ENCODE measurements around the gene PYGO2. TPM values are rescaled to one million over a fixed set of nuclear protein-coding genes. Genes with fewer than 3 reads are reported as not detected.
"Not testable (repeated sequence)": the region's sequence is repeated elsewhere in the genome, so short reads cannot be mapped to it uniquely, and the experiment has no call there.

PYGO2 gene
- total RNA-seq, 3 donors from 2014 or later = 22.8 to 34.3 (median 25.8) TPM

- no peaks in the 10 kb centered on the region for H3K9me3 ChIP-seq
These were observed 49.7 kb downstream of the PYGO2 start for GRCh38 chr1:154911691-154912550.

GRCh38 chr1:154910851-154911250 lies 50.7 kb downstream of the PYGO2 start:
- DNase-seq = no peak
- intact Hi-C loops (cut with DNase I, micrococcal nuclease) = no loop called here
- ATAC-seq = no peak

More at GRCh38 chr1:154911691-154912550, 49.7 kb downstream of the PYGO2 start:
- Histone ChIP-seq H3K4me1 (ENCODE audit: low read depth) (no peaks in the 10 kb centered on the region), H3K4me3 (no peak overlapping the region), H3K36me3 (ENCODE audit: low read depth) (no peaks in the 10 kb centered on the region)
- TF ChIP-seq CTCF (IDR thresholded peaks at IDR 0.05) = no peak
- intact Hi-C loops (cut with DNase I, micrococcal nuclease) = no loop called here
- DNase-seq (no peak), ATAC-seq (no peak)

GRCh38 chr1:154908937-154909336 lies 52.6 kb downstream of the PYGO2 start:
- ATAC-seq (no peak), DNase-seq (no peak)
- H3K36me3 ChIP-seq (ENCODE audit: low read depth) = no peaks in the 10 kb centered on the region
- no peak for TF ChIP-seq CTCF (IDR thresholded peaks at IDR 0.05)
- H3K9me3 ChIP-seq = no peaks in the 10 kb centered on the region
- intact Hi-C loops (cut with DNase I, micrococcal nuclease) = no loop called here
- H3K4me1 ChIP-seq (ENCODE audit: low read depth) = no peaks in the 10 kb centered on the region
- H3K4me3 ChIP-seq = no peak overlapping the region

More at GRCh38 chr1:154910851-154911250, 50.7 kb downstream of the PYGO2 start:
- no peak overlapping the region for H3K4me3 ChIP-seq
- no peaks in the 10 kb centered on the region for H3K4me1 ChIP-seq (ENCODE audit: low read depth)
- no peak for TF ChIP-seq CTCF (IDR thresholded peaks at IDR 0.05)
- no peaks in the 10 kb centered on the region for H3K9me3 ChIP-seq
- no peaks in the 10 kb centered on the region for H3K36me3 ChIP-seq (ENCODE audit: low read depth)

- ATAC-seq; intact Hi-C loops (cut with DNase I, micrococcal nuclease): not testable (repeated sequence)
These were observed 53.5 kb downstream of the PYGO2 start for GRCh38 chr1:154908129-154908528.

More at GRCh38 chr1:154908129-154908528, 53.5 kb downstream of the PYGO2 start:
- not testable (repeated sequence) for DNase-seq; H3K9me3 ChIP-seq; H3K36me3 ChIP-seq (ENCODE audit: low read depth); H3K4me3 ChIP-seq; H3K4me1 ChIP-seq (ENCODE audit: low read depth)

Small RNA genes within 50 kb of the gene (microRNA-seq; reads per million reads assigned to microRNA genes)
- gene MIR4258 = not detected

Other genes starting within 250 kb of the PYGO2 start
- 10 to 100 TPM in 1 of 3 donors, 1 to 10 TPM in 2; 1.5 to 19.3 (median 2.0) TPM for gene KCNN3, start 91.5 kb downstream of the PYGO2 start, total RNA-seq
- 10 to 100 TPM; 28.4 to 37.6 (median 35.8) TPM for gene PMVK, start 25.1 kb downstream of the PYGO2 start, total RNA-seq
- gene PBXIP1, start 5.7 kb downstream of the PYGO2 start, total RNA-seq = 100 to 1,000 TPM in 1 of 3 donors, 10 to 100 TPM in 2; 35.6 to 146 (median 49.4) TPM
- gene SHC1, start 9.0 kb upstream of the PYGO2 start, total RNA-seq = 100 to 1,000 TPM in 2 of 3 donors, 10 to 100 TPM in 1; 92.7 to 130 (median 122) TPM
- 10 to 100 TPM; 26.8 to 52.4 (median 29.3) TPM for gene CKS1B, start 12.9 kb upstream of the PYGO2 start, total RNA-seq
- 10 to 100 TPM; 28.4 to 40.4 (median 31.2) TPM for gene FLAD1, start 21.6 kb upstream of the PYGO2 start, total RNA-seq
- gene LENEP, start 31.8 kb upstream of the PYGO2 start, total RNA-seq = under 1 TPM in 2 of 3 donors, not detected in 1; 0.60 to 0.76 TPM
- 100 to 1,000 TPM; 175 to 313 (median 255) TPM for gene ZBTB7B, start 41.0 kb upstream of the PYGO2 start, total RNA-seq
- gene DCST2, start 72.0 kb upstream of the PYGO2 start, total RNA-seq = 1 to 10 TPM; 1.7 to 3.3 (median 2.3) TPM
- under 1 TPM in 2 of 3 donors, not detected in 1; 0.19 to 0.20 TPM for gene DCST1, start 72.0 kb upstream of the PYGO2 start, total RNA-seq
- 100 to 1,000 TPM in 1 of 3 donors, 10 to 100 TPM in 2; 71.8 to 148 (median 79.7) TPM for gene ADAM15, start 89.5 kb upstream of the PYGO2 start, total RNA-seq
- gene EFNA4, start 102.0 kb upstream of the PYGO2 start, total RNA-seq = 10 to 100 TPM; 12.3 to 27.2 (median 26.4) TPM
- gene EFNA3, start 117.1 kb upstream of the PYGO2 start, total RNA-seq = 10 to 100 TPM in 1 of 3 donors, 1 to 10 TPM in 2; 2.1 to 17.4 (median 5.6) TPM
- gene EFNA1, start 166.1 kb upstream of the PYGO2 start, total RNA-seq = 100 to 1,000 TPM in 2 of 3 donors, 10 to 100 TPM in 1; 46.3 to 198 (median 110) TPM
- 10 to 100 TPM; 38.7 to 95.8 (median 66.4) TPM for gene SLC50A1, start 174.1 kb upstream of the PYGO2 start, total RNA-seq
- 100 to 1,000 TPM in 1 of 3 donors, 10 to 100 TPM in 2; 76.3 to 106 (median 78.4) TPM for gene DPM3, start 178.7 kb upstream of the PYGO2 start, total RNA-seq
- 100 to 1,000 TPM; 162 to 190 (median 176) TPM for gene KRTCAP2, start 211.5 kb upstream of the PYGO2 start, total RNA-seq
- under 1 TPM; 0.26 to 0.76 (median 0.39) TPM for gene TRIM46, start 212.1 kb upstream of the PYGO2 start, total RNA-seq
- gene THBS3, start 246.1 kb upstream of the PYGO2 start, total RNA-seq = 10 to 100 TPM; 22.4 to 35.9 (median 33.9) TPM
- 10 to 100 TPM; 26.1 to 41.1 (median 35.6) TPM for gene MTX1, start 246.9 kb upstream of the PYGO2 start, total RNA-seq